Measurements from ENCODE around the gene ZNF821.
A peak's percentile ranks its signal among the peaks of the same experiment; 100 is the strongest.
"Not testable (repeated sequence)": the region's sequence is repeated elsewhere in the genome, so short reads cannot be mapped to it uniquely, and the experiment has no call there.

Gene ZNF821

GRCh38 chr16:71859762-71860521, 24.0 kb downstream of the ZNF821 start:
- DNase-seq (ENCODE audit: low read depth): no peak

- no peak for DNase-seq (ENCODE audit: low read depth)
Measured at GRCh38 chr16:71855937-71856662, 27.9 kb downstream of the ZNF821 start.

GRCh38 chr16:71854369-71854948, 29.5 kb downstream of the ZNF821 start:
- peak; percentile 39 for DNase-seq (ENCODE audit: low read depth)

DNA sequence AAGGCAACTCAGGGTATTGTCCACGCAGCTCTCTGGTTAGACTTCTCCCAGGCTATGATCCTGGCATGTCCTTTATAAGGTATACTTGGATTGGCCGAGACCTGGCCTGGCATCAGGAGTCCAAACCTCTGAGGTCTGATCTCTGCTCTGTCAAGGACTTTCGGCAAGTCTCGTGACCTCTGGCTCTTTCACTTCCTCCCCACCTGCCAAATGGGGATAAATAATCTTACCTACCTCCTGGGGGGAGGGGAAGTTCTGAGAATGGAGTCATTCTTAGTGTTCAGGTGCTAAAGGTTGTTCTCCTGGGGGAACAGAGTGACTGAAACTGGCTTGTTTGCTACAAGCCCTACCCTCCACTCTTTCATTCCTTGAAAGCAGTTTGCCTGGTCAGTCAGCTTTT, 30.6 kb downstream of the ZNF821 start:
- no peak for DNase-seq (ENCODE audit: low read depth)

DNA sequence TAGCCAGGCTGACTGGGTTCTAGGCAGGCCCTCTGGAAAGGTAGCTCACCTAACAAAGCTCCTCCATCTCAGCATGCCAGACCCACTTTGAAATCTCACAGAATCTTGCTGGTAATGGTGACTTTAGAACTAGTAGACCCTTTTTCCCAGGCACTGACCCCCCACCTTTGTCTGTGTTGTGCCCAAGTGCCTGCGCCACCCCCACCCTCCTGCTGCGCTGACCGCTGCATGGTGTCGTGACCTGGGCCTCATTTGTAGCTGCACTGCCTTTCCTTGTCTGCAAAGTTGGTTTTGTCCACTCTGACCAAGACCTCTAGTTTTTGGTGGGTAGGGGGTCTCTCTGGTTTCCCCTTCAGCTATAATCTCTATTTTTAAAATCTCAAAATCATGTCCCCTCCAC, 31.4 kb downstream of the ZNF821 start:
- DNase-seq (ENCODE audit: low read depth): no peak

DNA sequence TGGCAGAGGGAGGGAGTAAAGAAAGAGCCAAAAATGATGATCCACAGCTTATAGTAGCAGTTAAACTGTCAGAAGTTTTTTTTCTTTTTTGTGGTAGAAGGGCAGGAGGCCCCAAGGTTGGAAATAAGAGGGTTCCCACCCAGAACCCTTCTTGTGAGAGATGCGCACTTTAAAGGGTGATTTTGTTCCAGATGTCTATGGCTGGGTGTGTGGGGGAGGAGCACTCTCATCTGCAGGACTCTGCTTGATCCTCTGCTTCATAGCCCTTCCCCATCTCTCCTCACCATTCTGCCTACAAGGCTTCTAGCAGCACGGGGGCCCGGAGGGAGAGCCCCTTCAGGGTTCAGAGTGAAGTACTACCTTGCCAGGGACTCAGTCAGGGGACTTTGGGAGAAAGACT, 31.8 kb downstream of the ZNF821 start:
- DNase-seq (ENCODE audit: low read depth): no peak

DNA sequence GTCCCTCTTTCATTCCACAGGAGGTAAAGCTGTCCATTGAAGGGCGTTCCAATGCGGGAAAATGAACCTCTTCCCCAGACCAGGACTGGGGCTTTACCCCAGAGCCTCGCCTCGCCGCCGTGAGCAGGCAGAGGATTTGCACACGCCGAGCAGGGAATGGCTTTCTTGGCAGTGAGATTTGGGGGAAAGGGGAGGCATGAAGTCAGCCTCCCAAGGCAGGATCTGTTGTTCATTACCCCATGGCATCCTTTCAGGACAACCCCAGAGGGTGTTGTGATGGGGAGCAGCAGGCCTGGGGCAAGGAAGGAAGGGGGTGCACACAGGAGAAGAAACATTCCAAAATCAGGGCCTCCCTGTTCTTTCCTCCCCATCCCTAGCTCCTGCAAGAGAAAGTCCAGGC, 32.2 kb downstream of the ZNF821 start:
- DNase-seq (ENCODE audit: low read depth): no peak

DNA sequence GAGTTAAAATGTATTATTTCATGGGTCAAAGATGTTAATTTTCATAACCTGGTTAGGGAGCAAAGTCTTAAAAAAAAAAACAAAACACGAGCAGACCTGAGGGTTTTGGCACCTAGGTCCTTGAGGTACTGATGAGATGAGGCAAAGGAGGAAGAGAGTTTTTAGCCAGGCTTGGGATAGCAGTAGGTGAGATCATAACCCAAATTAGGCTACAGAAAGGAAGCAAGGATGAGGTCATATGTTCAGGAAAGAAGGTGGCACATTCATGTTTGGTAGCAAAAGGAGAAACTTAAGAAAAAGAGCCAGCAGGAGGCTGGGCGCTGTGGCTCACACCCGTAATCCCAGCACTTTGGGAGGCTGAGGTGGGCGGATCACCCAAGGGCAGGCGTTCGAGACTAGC, 35.4 kb downstream of the ZNF821 start:
- DNase-seq (ENCODE audit: low read depth): no peak

GRCh38 chr16:71847096-71847495, 36.9 kb downstream of the ZNF821 start:
- no peak for DNase-seq (ENCODE audit: low read depth)

DNA sequence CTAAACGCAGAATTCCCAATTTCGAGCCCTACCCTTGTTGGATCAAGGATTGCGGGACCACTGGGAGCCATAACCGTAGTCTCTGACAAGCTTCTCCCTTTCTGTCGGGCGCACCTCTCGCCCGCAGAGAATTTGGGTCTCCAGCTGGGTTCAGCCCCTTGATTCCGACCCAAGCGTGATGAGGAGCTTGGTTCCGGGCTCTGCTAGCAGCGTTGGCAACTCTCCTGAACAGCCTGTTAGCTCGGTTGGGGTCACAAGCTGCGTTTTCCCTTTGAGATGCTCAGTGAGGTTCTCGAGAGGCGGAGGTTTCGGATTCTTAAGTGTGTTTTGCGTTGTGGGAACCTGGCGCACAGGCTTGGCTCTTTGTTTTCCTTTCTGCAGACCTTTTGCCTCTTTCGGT, 37.6 kb downstream of the ZNF821 start:
- DNase-seq (ENCODE audit: low read depth): peak; percentile 30

- DNase-seq (ENCODE audit: low read depth): peak; percentile 92
Measured at GRCh38 chr16:71845639-71846430, 38.1 kb downstream of the ZNF821 start, which contains the start of gene ATXN1L. Gene ATXN1L, plus strand, starts transcription at chr16:71845976. Its CDS starts 3,765 bp downstream, at chr16:71849741.

DNA sequence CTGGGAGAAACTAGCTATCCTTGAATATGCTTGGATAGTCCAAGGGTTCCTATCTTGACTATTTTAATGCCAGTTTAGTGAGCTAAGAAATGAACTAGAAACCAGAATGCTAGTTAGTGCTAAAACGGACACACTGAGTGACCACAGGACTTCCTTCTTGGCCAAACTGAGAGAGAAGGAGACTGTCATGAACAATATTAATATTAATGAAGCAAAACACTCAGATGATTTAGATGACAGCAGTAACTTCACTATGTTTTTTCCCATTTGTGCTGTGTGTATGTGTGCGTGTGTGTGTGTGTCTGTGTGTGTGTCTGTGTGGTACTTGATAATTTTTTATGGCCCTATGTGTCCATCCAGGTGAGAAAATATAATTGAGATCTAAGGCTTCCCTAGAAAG, 40.4 kb downstream of the ZNF821 start:
- no peak for DNase-seq (ENCODE audit: low read depth)

DNA sequence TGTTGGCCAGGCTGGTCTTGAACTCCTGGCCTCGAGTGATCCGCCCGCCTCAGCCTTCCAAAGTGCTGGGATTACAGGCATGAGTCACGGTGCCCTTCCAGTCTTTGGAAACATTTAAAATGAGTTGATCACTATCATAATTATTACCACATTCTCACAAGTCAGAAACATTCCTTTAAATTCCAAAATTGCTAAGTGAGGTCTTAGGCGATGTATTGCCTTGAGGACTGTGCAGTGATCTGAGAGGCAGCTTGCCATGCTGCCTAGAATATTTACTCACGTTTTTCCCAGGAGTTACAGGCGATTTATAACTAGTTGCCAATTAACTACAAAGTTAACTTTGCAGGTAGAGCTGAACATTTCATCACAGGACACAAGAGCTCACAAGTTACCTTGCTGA, 43.9 kb downstream of the ZNF821 start:
- peak; percentile 84 for DNase-seq (ENCODE audit: low read depth)

DNA sequence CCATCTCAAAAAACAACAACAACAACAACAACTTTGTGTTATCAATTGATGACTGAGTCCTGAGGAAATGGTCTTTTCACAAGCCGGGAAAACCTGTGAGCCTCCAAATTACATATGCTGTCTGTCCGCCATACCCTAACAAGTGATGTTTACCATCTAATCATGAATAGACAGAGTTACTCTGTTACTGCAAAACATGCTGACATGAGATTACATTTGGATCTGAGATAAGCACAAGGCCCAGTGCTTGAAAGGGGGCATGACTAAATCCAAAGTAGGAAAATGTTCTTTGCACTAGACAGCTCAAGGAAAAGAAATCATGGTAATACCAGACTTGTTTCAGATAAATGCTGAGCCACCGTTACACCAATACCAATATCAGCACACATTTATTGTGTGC, 46.8 kb downstream of the ZNF821 start:
- DNase-seq (ENCODE audit: low read depth): no peak

GRCh38 chr16:71834291-71834690, 49.7 kb downstream of the ZNF821 start:
- no peak for DNase-seq (ENCODE audit: low read depth)

GRCh38 chr16:71832112-71832511, 51.9 kb downstream of the ZNF821 start:
- not testable (repeated sequence) for DNase-seq (ENCODE audit: low read depth)

GRCh38 chr16:71831698-71832097, 52.3 kb downstream of the ZNF821 start:
- not testable (repeated sequence) for DNase-seq (ENCODE audit: low read depth)

DNA sequence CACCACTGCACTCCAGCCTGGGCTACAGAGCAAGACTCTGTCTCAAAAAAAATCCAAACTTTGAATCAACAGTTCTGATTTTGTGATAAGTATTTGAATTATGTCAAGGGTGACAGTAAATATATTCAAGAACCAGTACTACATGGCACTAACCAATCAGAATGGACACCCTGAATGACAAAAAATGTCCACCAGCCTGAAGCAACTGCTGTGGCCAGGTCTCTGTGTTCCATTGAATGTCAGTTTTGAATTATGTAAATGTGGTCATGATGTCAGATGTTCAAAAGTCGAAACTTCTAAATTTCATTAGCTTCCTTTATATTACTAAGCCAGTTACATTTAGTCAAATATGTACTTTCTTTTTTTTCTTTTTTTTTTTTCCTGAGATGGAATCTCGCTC, 53.6 kb downstream of the ZNF821 start:
- no peak for DNase-seq (ENCODE audit: low read depth)

GRCh38 chr16:71826533-71827017, 57.4 kb downstream of the ZNF821 start:
- no peak for DNase-seq (ENCODE audit: low read depth)

GRCh38 chr16:71817155-71817500, 66.9 kb downstream of the ZNF821 start:
- DNase-seq (ENCODE audit: low read depth): not testable (repeated sequence)

DNA sequence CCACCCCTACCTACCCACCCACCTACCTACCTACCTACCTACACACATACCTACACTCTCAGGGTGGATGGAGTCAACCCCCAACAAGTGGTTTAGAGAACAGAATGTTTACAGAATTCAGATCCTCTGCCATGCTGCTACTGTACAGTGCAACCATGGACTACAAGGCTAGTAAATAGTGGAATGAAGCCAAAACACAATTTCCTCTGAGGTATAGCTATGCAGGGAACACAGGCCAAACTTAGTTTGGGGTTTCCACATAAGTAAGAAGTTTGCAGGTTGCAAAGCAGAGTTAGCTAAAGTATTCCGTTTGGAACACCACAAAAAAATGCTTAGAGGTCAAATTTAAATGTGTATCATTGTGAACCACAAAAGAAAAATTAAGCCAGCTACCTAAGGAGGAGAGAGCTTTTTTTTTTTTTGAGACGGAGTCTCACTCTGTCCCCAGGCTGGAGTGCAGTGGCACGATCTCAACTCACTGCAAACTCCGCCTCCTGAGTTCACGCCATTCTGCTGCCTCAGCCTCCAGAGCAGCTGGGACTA, 72.7 kb downstream of the ZNF821 start:
- peak; percentile 14 for DNase-seq (ENCODE audit: low read depth)

- DNase-seq (ENCODE audit: low read depth): not testable (repeated sequence)
Measured at GRCh38 chr16:71810155-71810530, 73.8 kb downstream of the ZNF821 start.

All from EH (cell line).